HG02943 (cell line): Measurements from ENCODE around the gene SLC30A3.

Experiments
- ATAC-seq: cut with Tn5 transposase; IDR thresholded peaks from one replicate; pipeline ENCODE4 v1.9.1; 2021; ENCODE audit warnings: mild to moderate bottlenecking, low read depth, moderate library complexity; ENCODE audit not compliant: unreplicated experiment

The SLC30A3 gene

GRCh38 chr2:27237341-27237945, 25.4 kb downstream of the SLC30A3 start:
- ATAC-seq: no peak

- ATAC-seq: no peak
Observed at GRCh38 chr2:27236626-27237025, 26.2 kb downstream of the SLC30A3 start.

GRCh38 chr2:27236136-27236535, 26.7 kb downstream of the SLC30A3 start:
- no peak for ATAC-seq

GRCh38 chr2:27233341-27233740, 29.5 kb downstream of the SLC30A3 start:
- no peak for ATAC-seq

- no peak for ATAC-seq
Observed at GRCh38 chr2:27231921-27232320, 30.9 kb downstream of the SLC30A3 start.

- ATAC-seq: no peak
Observed at GRCh38 chr2:27227501-27227900, 35.3 kb downstream of the SLC30A3 start.

- no peak for ATAC-seq
Observed at GRCh38 chr2:27225526-27225925, 37.3 kb downstream of the SLC30A3 start.

- no peak for ATAC-seq
Observed at GRCh38 chr2:27223416-27223815, 39.4 kb downstream of the SLC30A3 start.

- ATAC-seq: no peak
Observed at GRCh38 chr2:27222407-27222806, 40.4 kb downstream of the SLC30A3 start.

- no peak for ATAC-seq
Observed at GRCh38 chr2:27221166-27221565, 41.7 kb downstream of the SLC30A3 start.

GRCh38 chr2:27220091-27220490, 42.8 kb downstream of the SLC30A3 start:
- no peak for ATAC-seq

- no peak for ATAC-seq
Observed at GRCh38 chr2:27219091-27219490, 43.8 kb downstream of the SLC30A3 start.

GRCh38 chr2:27218614-27219013, 44.2 kb downstream of the SLC30A3 start:
- no peak for ATAC-seq

GRCh38 chr2:27217173-27218121, 45.4 kb downstream of the SLC30A3 start, which contains the start of gene CAD:
Gene CAD, plus strand, starts transcription at chr2:27217369. Its CDS starts 183 bp downstream, at chr2:27217552.
- ATAC-seq: peak; percentile 67

- no peak for ATAC-seq
Observed at GRCh38 chr2:27216416-27217137, 46.3 kb downstream of the SLC30A3 start.

- ATAC-seq: no peak
Observed at GRCh38 chr2:27214941-27215340, 47.9 kb downstream of the SLC30A3 start.

GRCh38 chr2:27212626-27213471, 50.0 kb downstream of the SLC30A3 start:
- peak; percentile 11 for ATAC-seq

GRCh38 chr2:27211943-27212625, 50.8 kb downstream of the SLC30A3 start, which contains the start of the genes ATRAID and SLC5A6:
Gene ATRAID, plus strand, starts transcription at chr2:27212041. Its CDS starts 328 bp downstream, at chr2:27212369.
Gene SLC5A6, minus strand, starts transcription at chr2:27212268. Its CDS starts 4,618 bp downstream, at chr2:27207650.
- peak; percentile 77 for ATAC-seq

GRCh38 chr2:27211241-27211942, 51.5 kb downstream of the SLC30A3 start:
- ATAC-seq: peak; percentile 20
